Right lobe of liver (tissue), 4 donors: ENCODE measurements around the gene ANKRD37.

Experiments used
- POLR2A ChIP-seq: fragments of 450-650 bp; IDR thresholded peaks from one replicate; pipeline ENCODE4 v1.6.1; 2017; ENCODE audit warnings: antibody characterized with exemption, mild to moderate bottlenecking
- TF ChIP-seq, protein P1 (sequence below), 4 donors: fragments of 200-600 bp in 3 of 4; fragments of 450-650 bp in 1 of 4; IDR thresholded peaks; one replicate each; pipeline versions ENCODE4 v1.5.1 to v1.8.0; 2016 to 2022; ENCODE audit warnings: antibody characterized with exemption in 4 of 4, mild to moderate bottlenecking in 2 of 4
- donor health status: DM: no; HTN: no; CAD: no.
- donor health status: DM: no; HTN: no; CAD: no.
- donor health status: DM: no; HTN: yes; CAD: no.

DNA sequence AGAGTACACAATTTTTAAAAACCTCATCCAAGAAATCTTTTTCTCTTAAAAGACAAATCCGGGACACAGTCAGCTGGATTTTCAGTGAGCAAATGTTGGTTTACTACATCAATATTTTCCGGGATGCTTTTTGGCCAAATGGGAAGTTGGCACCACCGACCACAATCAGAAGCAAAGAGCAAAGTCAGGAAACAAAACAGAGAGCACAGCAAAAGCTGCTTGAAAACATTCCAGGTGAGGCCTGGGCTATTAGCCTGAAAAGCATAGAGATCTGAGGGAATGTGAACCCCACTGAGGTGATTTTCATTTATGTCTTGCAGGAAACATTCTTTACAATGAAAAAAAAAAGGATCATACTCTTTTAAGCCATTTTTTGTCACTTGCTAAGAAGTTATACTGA lies 34.8 kb upstream of the ANKRD37 start:
- TF ChIP-seq, protein P1, sequence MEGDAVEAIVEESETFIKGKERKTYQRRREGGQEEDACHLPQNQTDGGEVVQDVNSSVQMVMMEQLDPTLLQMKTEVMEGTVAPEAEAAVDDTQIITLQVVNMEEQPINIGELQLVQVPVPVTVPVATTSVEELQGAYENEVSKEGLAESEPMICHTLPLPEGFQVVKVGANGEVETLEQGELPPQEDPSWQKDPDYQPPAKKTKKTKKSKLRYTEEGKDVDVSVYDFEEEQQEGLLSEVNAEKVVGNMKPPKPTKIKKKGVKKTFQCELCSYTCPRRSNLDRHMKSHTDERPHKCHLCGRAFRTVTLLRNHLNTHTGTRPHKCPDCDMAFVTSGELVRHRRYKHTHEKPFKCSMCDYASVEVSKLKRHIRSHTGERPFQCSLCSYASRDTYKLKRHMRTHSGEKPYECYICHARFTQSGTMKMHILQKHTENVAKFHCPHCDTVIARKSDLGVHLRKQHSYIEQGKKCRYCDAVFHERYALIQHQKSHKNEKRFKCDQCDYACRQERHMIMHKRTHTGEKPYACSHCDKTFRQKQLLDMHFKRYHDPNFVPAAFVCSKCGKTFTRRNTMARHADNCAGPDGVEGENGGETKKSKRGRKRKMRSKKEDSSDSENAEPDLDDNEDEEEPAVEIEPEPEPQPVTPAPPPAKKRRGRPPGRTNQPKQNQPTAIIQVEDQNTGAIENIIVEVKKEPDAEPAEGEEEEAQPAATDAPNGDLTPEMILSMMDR (IDR thresholded peaks at IDR 0.05), result no peak
- no peak for TF ChIP-seq POLR2A
